Keratinocyte (primary cell): Measurements from ENCODE around the gene NPTXR. TPM values are rescaled to one million over a fixed set of nuclear protein-coding genes. Genes with fewer than 3 reads are reported as not detected.

Experiments used
- DNase-seq: peaks from one replicate; pipeline ENCODE4 v3.0.0-alpha.2; 2011; ENCODE audit warnings: low read depth, missing footprints, low spot score
- FAIRE-seq: peaks from 2 replicates; lab custom pipeline; 2011; peaks lifted over from hg19 to GRCh38; lab: Jason Lieb, UNC
- H2AFZ ChIP-seq: 2 replicates; pipeline ENCODE4 v1.6.0; 2012; ENCODE audit warnings: low read length, control low read depth, inconsistent platforms; ENCODE audit not compliant: control insufficient read depth
- H3K27ac ChIP-seq: 2 replicates; pipeline ENCODE4 v1.5.1; 2011; ENCODE audit warnings: low read length; ENCODE audit not compliant: control insufficient read depth, insufficient read depth
- H3K27me3 ChIP-seq: 3 replicates; pipeline ENCODE4 v1.6.0; 2011; ENCODE audit warnings: low read length; ENCODE audit not compliant: control insufficient read depth, insufficient read depth; ENCODE audit errors: extremely low read depth
- H3K36me3 ChIP-seq, 2 experiments: 2 replicates in 1 of 2; 3 replicates in 1 of 2; pipeline ENCODE4 v1.5.1; 2011; ENCODE audit warnings: low read length in 2 of 2, mild to moderate bottlenecking in 1 of 2; ENCODE audit not compliant: control insufficient read depth in 2 of 2, insufficient read depth in 2 of 2; ENCODE audit errors: extremely low read depth in 1 of 2
- H3K4me1 ChIP-seq: 3 replicates; pipeline ENCODE4 v1.5.1; 2011; ENCODE audit warnings: low read length; ENCODE audit not compliant: control insufficient read depth, insufficient read depth; ENCODE audit errors: extremely low read depth
- H3K4me2 ChIP-seq: 3 replicates; pipeline ENCODE4 v1.6.0; 2011; ENCODE audit warnings: low read depth, low read length; ENCODE audit not compliant: control insufficient read depth, insufficient read depth; ENCODE audit errors: extremely low read depth
- H3K4me3 ChIP-seq, 3 experiments: fragments of 200-600 bp in 1 of 3; sonication (generic) in 1 of 3; 2 replicates in 2 of 3; 3 replicates in 1 of 3; pipeline ENCODE4 v1.5.1; 2011 to 2016; ENCODE audit warnings: low read length in 3 of 3, mild to moderate bottlenecking in 3 of 3, control low read depth in 2 of 3, inconsistent platforms in 1 of 3, low read depth in 1 of 3, mixed read lengths in 1 of 3, mixed run types in 1 of 3, moderate library complexity in 1 of 3; ENCODE audit not compliant: control insufficient read depth in 2 of 3, insufficient read depth in 2 of 3; ENCODE audit errors: extremely low read depth in 1 of 3
- H3K79me2 ChIP-seq: 2 replicates; pipeline ENCODE4 v1.6.0; 2012; ENCODE audit warnings: low read length; ENCODE audit not compliant: control insufficient read depth, insufficient read depth
- H3K9ac ChIP-seq: 3 replicates; pipeline ENCODE4 v1.6.0; 2011; ENCODE audit warnings: low read length; ENCODE audit not compliant: control insufficient read depth, insufficient read depth; ENCODE audit errors: extremely low read depth
- H3K9me1 ChIP-seq: 3 replicates; pipeline ENCODE4 v1.6.0; 2011; ENCODE audit warnings: low read length; ENCODE audit not compliant: control insufficient read depth, insufficient read depth; ENCODE audit errors: extremely low read depth
- H3K9me3 ChIP-seq: 2 replicates; pipeline ENCODE4 v1.5.1; 2012; ENCODE audit warnings: low read depth, low read length; ENCODE audit not compliant: control insufficient read depth
- H4K20me1 ChIP-seq: 3 replicates; pipeline ENCODE4 v1.6.0; 2011; ENCODE audit warnings: low read length; ENCODE audit not compliant: control insufficient read depth, insufficient read depth; ENCODE audit errors: extremely low read depth
- EZH2 ChIP-seq: IDR thresholded peaks from one replicate; pipeline ENCODE4 v1.6.1; 2012; ENCODE audit warnings: inconsistent platforms, mild to moderate bottlenecking, low read length, moderate library complexity
- dilution Hi-C: fragments of 300-500 bp; cut with MboI; formaldehyde crosslinking; loops from one replicate; pipeline ENCODE4 v1.7.0; 2020; ENCODE audit warnings: low sequenced_read_pairs; ENCODE audit not compliant: extremely low pct_ligation_motif_present
- polyA plus RNA-seq, 5 experiments: library from polyadenylated mRNA; depleted of rRNA in 3 of 5; stranded (reverse) in 3 of 5; stranded (forward) in 1 of 5; unstranded in 1 of 5; fragments of >200 nt; gene quantifications; 1 replicate in 1 of 5; 2 replicates in 3 of 5; 3 replicates in 1 of 5; pipeline versions ENCODE4 v1.2.1 to v1.2.3, GENCODE V29; 2011 to 2012; ENCODE audit warnings: missing spikeins in 2 of 5, low read depth in 1 of 5, low replicate concordance in 1 of 5
- TF ChIP-seq, protein P1 (sequence below), 3 experiments: IDR thresholded peaks in 1 of 3; conservative IDR thresholded peaks in 1 of 3; optimal IDR thresholded peaks in 1 of 3; 2 replicates in 2 of 3; 3 replicates in 1 of 3; pipeline versions ENCODE3 to v1.5.1; 2011; ENCODE audit warnings: low read length in 3 of 3, mild to moderate bottlenecking in 3 of 3, moderate library complexity in 2 of 3, control low read depth in 1 of 3, inconsistent platforms in 1 of 3; ENCODE audit not compliant: insufficient read depth in 2 of 3; ENCODE audit errors: extremely low read depth in 1 of 3

The NPTXR gene
- polyA plus RNA-seq, 1 donor (not counting 4 experiments of a cell fraction or from before 2014, with no cell fraction given) = 0.03 TPM

DNA sequence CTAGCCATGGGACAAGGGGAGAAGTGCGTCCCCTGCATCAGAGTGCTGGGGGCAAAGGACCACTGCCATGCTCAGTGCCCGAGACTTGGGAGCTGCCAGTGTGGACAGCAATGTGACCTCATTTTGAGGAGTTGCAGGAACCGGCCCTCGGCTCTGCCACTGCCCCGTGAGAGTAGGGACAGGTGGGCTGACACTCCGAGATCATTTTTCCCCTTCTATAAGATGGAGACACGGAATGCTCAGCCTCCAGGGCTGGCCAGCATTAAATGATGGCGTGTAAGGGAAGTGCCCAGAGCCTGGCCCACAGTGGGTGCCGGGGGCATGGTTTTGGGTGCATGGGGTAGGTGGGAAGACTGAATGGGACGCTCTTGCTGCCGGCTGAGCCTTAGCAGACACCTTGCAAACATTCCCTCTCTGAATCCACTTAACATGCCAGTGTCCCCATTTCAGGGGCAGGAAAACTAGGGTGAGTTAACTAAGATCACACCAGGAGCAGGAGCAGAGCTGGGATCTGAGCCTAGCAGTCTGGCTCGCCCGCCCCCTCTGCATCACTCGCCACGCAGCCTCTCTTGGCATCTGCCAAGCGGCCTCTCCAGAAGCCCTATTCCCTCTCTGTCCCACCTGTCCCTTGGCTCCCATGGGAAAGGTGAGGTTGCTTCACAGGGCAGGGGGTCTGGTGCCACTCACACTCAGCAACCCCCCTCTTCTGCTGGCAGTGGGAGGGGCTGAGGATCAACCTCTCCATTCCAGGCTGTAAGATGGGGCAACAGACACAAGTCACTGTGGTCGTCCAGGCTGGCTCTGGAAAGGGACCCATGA lies 13.6 kb downstream of the NPTXR start:
- H3K9ac ChIP-seq = no peak overlapping the region
- no peak overlapping the region for H3K4me3 ChIP-seq
- no peaks in the 10 kb centered on the region for H3K9me1 ChIP-seq
- dilution Hi-C loops = no loop called here
- H3K27ac ChIP-seq = no peak overlapping the region
- no peaks in the 10 kb centered on the region for H3K9me3 ChIP-seq
- peaks cover under 1% of the 10 kb centered on the region for H4K20me1 ChIP-seq
- peaks cover 2% of the 10 kb centered on the region for H3K27me3 ChIP-seq
- DNase-seq (no peak), FAIRE-seq (no peak)
- no peaks in the 10 kb centered on the region for H3K4me1 ChIP-seq
- H3K79me2 ChIP-seq = no peaks in the 10 kb centered on the region
- no peak overlapping the region for H3K4me2 ChIP-seq
- H2AFZ ChIP-seq = no peak overlapping the region
- no peaks in the 10 kb centered on the region for H3K36me3 ChIP-seq
- TF ChIP-seq EZH2 = no peak
- TF ChIP-seq, protein P1, sequence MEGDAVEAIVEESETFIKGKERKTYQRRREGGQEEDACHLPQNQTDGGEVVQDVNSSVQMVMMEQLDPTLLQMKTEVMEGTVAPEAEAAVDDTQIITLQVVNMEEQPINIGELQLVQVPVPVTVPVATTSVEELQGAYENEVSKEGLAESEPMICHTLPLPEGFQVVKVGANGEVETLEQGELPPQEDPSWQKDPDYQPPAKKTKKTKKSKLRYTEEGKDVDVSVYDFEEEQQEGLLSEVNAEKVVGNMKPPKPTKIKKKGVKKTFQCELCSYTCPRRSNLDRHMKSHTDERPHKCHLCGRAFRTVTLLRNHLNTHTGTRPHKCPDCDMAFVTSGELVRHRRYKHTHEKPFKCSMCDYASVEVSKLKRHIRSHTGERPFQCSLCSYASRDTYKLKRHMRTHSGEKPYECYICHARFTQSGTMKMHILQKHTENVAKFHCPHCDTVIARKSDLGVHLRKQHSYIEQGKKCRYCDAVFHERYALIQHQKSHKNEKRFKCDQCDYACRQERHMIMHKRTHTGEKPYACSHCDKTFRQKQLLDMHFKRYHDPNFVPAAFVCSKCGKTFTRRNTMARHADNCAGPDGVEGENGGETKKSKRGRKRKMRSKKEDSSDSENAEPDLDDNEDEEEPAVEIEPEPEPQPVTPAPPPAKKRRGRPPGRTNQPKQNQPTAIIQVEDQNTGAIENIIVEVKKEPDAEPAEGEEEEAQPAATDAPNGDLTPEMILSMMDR (optimal IDR thresholded peaks at IDR 0.05 in 1 of 3, IDR thresholded peaks at IDR 0.05 in 1 of 3, conservative IDR thresholded peaks at IDR 0.05 in 1 of 3; ENCODE audit: extremely low read depth in 1 of 3, insufficient read depth in 2 of 3, low read length in 3 of 3) = no peak

- no peaks in the 10 kb centered on the region for H3K9me1 ChIP-seq
These were observed 14.3 kb downstream of the NPTXR start for GRCh38 chr22:38829485-38829884.

More at GRCh38 chr22:38829485-38829884, 14.3 kb downstream of the NPTXR start:
- no peak overlapping the region for H3K4me3 ChIP-seq
- no peaks in the 10 kb centered on the region for H3K36me3 ChIP-seq
- no peaks in the 10 kb centered on the region for H3K9me3 ChIP-seq
- H3K79me2 ChIP-seq = no peaks in the 10 kb centered on the region
- H4K20me1 ChIP-seq = peaks cover 8% of the 10 kb centered on the region
- TF ChIP-seq, protein P1 (optimal IDR thresholded peaks at IDR 0.05 in 1 of 3, IDR thresholded peaks at IDR 0.05 in 1 of 3, conservative IDR thresholded peaks at IDR 0.05 in 1 of 3; ENCODE audit: extremely low read depth in 1 of 3, insufficient read depth in 2 of 3, low read length in 3 of 3) = no peak
- no peak for TF ChIP-seq EZH2
- dilution Hi-C loops = no loop called here
- H3K4me2 ChIP-seq = no peak overlapping the region
- no peak overlapping the region for H2AFZ ChIP-seq
- DNase-seq (no peak), FAIRE-seq (no peak)
- H3K4me1 ChIP-seq = no peaks in the 10 kb centered on the region
- H3K27me3 ChIP-seq = no peaks in the 10 kb centered on the region
- no peak overlapping the region for H3K9ac ChIP-seq
- H3K27ac ChIP-seq = no peak overlapping the region
